Colon (tissue), 2 donors: Measurements from ENCODE around the gene NMUR1.

Experiments
- FAIRE-seq: peaks from 2 replicates; lab custom pipeline; 2012; peaks lifted over from hg19 to GRCh38; lab: Jason Lieb, UNC
- donor health status: control.
- donor health status: control.

The NMUR1 gene

DNA sequence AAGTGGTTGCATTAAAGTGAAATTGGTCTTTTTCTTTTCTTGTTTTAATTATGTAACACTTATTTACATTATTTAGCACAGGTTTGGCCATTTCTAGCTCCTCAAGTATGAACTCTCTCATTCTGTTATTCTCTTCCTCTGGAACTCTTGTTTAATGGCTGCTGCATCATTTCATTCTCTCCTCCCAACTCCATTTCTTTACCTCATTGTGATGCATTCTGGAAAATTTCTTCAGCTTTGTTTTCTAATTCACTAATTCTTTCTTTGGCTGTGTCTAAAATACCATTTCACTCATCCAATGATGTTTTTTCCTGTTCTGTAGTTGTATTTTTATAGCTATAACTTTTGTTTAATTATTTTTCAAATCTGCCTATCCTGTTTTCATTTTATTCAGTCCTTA, 22.5 kb upstream of the NMUR1 start:
- FAIRE-seq, result no peak

DNA sequence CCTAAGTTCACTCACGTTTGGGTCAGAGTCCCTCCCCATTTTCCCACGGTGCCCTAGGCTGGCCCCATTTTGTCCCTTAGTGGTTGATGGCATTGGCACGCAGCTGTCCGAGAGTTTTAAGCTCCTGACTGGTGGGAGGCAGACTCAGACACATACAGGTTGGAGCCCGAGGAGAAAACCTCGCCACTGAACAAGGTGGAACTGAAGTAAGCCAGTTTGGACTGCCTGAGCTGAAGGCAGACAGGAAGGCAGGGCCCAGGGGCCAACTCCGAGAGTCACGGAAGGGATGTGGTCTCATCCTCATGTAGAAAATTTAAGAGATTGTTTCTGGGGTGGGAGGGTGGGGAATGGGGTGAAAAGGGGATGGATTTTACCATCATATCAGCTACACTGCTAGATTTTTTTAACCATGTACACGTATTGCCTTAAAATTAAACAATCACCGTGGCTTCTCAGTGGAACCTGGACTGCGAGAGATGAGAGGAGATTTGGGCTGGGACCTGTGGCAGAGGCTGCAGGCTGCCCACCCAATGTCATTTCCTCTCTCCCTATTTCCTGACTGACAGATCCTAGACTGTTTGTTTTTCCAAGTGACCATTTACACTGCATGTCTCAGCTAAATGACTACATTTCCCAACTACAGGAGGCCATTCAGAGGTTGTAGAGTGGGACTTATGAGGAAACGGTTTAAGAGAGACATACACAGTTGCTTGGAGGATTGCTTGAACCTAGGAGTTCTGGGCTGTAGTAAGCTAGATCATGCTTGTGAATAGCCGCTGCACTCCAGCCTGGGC, 19.4 kb upstream of the NMUR1 start:
- no peak for FAIRE-seq

DNA sequence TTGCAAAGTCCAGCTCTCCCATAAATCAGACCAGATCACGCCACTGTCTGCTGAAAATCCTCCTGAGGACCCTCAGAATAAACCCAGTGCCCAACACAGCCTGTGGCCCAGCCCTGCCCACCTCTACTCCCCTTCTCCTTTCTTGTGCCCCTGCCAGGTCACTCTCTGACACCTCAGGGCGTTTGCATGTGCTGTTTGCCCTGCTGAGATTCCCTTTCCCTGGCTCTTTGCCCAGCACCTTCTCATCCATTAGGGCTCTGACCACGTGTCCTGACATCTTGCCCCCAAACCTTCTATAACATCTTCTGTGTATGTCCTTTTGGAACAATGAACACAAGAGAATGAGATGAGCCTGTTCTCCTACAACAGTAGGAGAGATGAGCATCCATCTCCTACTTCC, 18.5 kb upstream of the NMUR1 start:
- FAIRE-seq, result no peak

DNA sequence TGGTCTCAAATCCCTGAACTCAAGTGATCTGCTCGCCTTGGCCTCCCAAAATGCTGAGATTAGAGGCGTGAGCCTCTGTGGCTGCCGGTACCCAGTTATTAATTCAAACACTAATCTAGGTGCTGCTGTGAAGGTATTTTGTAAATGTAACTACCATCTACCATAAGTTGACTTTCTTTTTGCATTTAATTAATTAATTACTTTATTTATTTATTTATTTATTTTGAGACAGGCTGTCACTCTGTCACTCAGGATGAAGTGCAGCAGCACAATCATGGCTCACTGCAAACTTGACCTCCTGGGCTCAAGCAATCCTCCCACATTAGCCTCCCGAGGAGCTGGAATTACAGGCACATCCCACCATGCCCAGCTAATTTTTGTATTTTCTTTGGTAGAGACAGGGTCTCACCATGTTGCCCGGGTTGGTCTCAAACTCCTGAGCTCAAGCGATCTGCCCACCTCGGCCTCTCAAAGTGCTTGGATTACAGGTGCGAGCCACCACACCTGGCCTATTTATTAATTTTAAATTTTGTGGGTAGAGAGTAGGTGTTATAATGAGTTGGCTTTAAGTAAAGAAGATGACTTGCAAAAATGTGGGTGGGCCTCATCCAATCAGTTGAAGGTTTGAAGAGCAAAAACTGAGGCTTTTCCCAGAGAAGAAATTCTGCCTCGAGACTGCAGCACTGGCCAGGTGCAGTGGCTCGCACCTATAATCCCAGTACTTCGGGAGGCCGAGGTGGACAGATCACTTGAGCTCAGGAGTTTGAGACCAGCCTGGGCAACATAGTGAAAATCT, 17.3 kb upstream of the NMUR1 start:
- FAIRE-seq, result no peak

DNA sequence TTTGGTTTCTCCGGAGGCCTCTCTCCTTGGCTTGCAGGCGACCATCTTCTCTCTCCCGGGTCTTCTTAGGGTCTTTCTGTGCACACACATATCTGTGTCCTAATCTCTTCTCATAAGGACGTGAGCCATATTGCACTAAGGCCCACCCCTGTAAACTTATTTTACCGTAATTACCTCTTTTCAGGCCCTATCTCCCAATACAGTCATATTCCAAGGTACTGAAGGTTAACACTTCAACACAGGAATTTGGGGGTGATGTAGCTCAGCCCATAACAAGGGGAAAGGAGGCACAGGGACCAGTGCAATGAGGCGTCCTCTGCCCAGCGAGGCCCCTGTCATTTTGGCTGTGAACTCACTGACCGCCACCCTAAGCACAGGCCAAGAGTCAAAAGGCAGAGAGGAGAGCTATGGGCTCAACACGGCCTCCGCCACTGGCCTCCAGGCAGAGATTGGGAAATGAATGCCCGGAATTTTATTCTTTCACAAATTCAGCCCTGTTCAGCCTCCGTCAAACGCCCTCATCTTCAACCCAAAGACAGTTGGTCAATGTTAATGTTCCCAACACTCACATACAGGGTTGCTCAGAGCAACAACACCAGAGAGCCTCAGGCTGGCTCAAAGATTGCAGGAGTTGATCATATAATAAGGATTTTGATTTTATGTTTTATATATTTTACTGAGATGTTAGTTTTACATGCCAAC, 15.9 kb upstream of the NMUR1 start:
- no peak for FAIRE-seq

DNA sequence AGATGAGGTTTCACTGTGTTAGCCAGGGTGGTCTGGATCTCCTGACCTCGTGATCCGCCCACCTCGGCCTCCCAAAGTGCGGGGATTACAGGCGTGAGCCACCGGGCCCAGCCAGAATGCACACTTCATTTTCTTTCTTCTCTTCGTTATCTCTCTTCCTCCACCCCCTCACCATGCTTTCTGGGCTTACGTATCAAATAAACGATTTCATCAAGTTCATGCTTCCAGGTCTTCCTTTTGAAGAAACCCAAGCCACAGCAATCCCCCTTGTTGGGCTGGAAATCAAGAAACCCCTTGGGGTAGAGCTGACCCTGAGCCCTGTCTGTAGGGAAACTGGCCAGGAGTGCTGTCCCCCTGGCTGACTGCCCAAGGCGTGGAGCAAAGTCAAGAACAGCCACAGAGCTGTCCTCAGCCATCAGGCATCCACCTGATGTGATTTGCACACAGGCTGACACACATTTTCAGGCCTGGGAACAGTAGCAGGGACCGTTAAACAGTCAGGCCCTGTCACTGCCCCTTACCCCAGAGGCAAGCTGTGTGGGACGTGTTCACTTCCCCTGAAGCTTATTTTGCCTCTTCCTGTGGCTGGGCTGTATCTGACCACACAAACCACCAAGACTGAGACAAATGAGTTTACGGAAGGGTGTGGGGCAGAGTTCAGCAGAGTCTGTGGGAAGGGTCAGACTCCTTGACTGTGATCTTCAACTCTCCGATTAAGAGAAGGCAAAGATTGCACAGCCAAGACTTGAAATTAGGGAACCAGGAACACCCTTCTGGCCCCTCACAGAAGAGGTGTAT, 15.1 kb upstream of the NMUR1 start:
- no peak for FAIRE-seq

DNA sequence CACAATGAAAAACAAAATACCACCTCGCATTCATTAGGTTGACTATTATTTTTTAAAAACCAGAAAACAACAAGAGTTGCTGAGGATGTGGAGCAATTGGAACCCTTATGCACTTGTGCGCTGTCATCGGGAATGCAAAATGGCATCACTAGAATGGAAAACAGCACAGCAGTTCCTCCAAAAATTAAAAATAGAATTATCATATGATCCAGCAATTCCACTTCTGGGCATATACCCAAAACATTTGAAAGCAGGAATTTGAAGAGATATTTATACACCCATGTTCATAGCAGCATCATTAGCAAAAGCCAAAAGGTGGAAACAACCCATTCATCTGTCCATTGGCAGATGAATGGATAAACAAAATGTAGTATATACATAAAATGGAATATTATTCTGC, 11.9 kb upstream of the NMUR1 start:
- FAIRE-seq, result no peak

DNA sequence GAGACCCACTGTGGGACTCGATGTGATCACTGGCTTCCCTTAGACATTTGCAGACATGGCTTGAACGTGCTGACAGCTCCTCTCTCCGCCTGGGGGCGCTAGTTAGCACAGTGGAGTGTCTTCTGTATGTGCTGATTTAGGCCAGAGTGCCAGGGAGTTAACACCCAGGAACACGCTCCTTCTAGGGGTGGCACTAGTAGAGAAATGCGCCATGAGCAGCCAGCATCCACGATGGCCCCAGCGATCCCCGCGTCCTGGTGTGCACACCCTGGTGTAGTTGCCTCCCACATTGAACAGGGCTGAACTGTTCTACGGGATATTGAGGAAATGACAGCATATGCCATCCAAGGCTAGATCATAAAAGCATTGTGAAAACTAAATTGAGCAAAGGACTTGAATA, 11.4 kb upstream of the NMUR1 start:
- no peak for FAIRE-seq

DNA sequence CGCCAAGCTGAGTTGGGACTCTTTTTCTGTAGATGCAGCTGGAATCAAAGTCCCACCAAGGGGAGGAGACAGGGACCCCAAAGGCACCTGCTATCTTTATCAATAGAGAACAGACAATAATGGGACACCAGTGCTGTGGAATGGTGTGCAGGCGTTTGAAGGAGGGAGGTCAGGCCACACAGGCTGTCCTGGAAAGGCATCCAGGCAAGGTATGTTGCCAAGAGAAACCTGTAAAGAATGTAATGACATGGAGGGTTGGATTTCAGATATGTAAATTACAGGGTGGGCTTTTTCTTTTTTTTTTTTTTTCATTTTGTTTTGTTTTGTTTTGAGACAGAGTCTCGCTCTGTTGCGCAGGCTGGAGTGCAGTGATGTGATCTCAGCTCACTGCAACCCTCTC, 9.7 kb upstream of the NMUR1 start:
- no peak for FAIRE-seq

DNA sequence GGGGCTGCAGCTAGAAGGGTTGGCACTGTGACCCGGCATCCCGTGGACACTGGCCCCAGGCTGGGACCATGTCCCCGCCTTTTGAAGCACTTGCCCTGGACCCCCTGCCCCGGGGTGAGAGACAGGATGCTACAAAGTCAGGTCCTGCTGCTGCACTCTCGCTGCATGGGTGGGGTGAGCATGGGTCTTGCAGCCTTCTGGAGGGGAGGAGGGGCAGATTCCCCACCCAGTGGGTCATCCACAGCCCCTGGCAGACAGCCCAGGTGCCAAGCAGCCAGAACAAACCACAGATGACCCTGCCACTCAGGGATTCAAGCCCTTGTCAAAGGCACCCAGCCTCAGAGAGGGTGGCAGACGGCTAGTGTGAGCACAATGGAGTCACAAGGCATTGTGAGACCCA, 5.7 kb upstream of the NMUR1 start:
- FAIRE-seq, result no peak

DNA sequence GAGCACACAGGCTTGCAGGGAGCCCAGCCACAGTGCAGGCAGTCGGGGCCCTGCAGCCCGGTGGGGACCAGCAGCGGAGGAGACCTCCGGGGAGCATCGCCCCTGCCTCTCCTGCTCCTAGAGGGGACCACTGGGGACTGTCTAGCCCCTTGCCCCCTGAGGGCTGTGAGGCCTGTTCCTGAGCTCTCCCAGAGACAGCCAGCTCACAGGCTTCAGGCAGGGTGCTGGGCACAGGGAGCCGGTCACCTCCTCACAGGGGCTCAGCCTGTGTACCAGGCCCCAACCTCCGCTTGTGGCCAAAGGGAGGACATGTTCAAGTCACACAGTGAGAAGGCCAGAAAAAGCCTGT, 3.5 kb upstream of the NMUR1 start:
- no peak for FAIRE-seq

DNA sequence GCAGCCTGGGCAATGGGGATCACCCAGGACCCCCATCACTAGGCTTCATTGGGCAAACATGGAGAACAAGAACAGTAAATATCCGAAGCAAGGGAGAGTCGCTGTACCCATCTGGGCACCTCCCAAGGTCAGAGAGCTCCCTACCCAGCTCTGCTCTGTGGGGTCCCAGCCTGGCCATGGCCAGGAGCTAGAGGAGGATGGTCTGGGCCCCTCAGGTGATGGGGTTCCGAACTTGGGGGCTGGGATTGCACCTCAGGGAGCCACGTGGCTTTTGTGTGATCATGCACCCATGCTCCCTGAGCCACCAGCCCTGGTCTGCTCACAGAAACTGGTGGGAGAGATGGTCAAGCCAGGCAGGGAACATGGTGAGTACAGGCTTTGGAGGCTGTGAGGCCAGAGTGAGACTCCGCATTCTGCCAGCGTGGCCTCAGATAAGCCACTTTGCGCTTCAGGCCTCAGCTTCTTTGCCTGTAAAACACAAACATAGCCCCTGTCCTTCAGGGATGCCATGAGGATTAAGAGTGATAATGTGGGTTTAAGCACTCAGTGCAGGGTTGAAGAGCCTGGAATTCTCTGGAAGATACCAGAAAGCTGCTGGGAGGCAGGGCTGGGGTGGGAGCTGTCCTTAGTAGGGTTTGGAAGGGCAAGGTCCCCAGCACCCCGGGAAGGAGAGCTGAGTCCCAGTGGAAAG, 3.0 kb upstream of the NMUR1 start:
- no peak for FAIRE-seq

DNA sequence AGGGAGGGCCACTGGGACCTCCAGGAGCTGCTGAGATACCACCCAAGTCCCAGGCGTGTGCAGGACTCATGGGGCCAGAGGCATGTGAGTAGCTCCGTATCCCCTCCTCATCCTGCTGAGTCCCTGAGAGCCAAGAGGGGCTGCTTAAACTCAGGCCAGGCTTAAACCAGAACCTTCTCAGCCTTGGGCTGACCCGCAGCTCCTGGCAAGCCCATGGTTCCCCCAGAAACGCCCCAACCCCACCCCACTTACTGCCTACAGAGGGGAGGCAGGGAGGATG, 2.5 kb upstream of the NMUR1 start:
- FAIRE-seq, result no peak

DNA sequence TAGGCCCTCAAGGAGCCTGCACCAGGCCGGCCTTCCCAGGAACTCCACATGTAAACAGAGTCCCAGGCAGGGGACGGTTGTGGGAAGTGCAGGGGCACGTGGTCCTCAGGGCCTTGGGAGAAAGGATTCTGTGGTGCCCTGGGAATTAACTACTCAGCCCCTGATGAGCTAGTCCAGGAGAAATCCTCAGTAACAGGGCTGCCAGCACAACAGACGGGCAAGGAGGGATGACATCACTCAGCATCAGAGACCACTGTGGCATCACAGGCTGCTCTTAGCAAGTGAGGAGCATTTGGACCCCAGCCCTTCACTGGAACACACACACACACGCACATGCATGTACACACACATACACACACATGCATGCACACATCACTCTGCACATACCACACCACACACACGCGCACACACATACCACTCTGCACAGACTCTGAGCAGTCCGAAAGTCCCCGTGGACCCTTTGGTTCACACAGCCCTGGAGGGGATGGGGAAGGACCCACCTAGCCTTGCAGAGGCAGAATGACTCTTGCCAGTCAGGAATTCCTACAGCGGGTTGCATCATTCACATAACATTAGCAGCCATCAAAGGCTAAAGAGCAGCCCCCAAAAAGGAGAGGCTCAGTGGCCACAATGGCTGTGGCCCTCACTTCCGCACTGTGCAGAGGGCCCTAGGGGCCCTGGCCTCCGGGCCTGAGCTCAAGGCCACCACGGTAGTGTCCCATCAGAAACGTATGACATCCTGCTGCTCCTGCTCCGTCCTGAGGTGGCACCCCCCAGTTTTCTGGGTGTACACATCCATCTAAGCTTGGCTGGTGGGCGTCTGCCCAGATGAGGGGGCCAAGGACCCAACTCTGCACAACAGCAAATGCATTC, 1.9 kb upstream of the NMUR1 start:
- no peak for FAIRE-seq

DNA sequence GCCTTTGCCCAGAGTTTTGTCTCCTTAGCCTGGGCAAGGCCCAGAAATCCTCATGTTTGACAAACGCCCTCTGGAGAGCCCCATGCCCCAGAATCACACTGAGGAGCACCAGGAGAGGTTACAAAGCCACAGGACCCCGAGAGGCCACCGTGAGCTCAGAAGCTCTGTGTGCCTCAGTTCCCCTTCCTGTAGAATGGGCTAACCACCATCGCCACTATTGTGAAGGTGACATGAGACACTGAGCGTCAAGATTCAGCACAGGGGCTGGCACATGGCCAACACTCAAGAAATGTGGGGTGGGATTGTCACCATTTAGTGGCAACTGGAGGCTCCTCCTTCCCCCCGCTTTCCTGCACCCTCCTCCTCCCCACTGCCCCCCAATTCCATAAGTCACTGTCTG, 1.2 kb upstream of the NMUR1 start:
- no peak for FAIRE-seq

DNA sequence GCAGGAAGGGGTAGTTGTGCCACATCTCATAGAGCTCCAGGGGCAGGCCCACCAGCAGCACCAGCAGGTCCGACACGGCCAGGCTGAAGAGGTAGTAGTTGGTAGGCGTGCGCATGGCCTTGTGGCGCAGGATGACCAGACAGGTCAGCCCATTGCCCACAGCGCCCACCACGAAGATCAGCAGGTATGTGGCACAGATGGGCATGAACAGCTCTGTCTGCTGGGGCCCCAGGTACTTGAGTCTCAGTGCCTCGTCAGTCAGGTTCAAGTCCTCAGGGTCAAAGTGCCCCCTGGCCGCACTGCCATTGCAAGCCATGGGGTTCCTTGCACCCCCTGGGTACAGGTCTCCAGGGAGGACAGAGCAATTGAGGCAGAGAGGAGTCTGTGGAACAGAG, 1.6 kb downstream of the NMUR1 start:
- FAIRE-seq, result no peak

DNA sequence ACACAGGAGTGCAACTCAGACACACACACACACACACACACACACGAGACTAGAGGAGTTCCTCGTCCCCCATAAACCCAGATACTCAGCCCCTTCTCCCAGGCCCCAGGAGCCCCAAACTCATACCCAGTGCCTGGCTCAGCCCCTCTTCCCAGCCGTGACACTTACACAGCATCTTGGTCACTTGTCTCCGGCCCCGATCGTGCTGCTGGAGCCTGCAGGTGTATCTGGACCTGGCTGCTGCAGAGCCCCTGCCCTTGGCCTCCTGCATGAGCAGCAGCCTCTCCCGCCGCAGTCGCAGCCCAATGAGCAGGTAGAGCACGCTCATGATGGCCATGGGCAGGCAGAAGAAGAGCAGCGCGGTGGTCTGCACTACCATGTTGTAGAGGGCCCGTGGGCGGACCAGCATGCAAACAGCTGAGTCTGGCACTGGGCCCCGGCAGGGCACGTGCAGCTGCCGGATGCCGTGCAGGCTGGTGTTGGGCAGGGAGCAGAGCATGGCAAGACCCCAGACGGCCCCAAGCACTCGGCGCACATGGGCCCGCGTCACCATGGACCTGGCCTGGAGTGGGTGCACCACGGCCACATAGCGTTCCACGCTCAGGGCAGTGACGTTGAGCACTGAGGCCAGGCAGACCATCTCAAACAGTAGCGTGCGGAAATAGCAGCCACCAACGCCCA, 2.1 kb downstream of the NMUR1 start:
- FAIRE-seq, result no peak

DNA sequence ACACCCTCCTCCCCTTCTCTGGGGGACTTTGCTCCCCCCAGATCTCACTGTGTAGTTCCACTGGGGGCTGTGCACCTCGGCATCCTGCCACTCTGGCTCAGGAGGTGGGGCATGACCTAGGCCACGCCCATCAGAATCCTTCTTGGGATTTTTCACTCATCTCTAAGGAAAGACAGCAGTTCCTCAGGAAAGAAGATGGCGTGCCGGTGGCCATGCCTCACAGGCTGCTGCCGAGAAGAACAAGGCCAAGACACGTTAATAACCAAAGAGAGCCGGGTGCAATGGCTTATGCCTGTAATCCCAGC, 3.2 kb downstream of the NMUR1 start:
- no peak for FAIRE-seq

DNA sequence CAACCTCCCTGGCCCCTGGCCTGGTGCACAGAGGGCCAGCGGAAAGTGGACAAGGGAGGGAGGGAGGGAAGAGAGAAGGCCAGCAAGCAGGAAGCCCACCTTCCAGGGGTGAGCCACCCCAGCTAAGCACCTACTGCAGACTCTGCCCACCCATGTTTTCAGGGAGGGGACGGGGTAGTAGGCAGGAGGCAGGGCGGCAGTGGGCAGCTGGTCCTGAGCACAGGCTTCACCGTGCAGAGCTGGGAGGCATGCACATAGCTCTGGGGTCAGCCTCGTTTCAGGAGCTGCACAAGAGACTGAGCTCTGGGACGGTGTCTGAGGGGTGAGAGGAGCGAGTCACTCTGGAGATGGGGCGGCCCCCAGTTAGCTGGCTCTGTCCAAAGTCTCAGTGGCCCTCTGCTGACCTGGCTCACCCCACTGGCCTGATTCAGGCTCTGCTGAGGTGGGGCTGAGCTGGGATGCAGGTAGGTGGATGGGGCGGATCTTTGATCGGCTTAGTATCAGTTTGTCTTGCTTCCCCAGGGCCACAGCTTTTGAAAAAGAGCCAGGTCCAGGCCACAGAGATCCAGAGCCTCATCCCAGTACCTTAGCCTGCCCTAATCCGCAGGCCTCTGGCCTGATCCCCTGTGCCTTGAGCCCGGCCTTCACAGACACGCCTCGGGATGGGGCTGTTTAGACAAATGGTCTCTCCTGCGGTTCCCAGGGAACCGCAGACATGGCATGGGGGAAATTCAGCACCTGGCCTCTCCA, 3.7 kb downstream of the NMUR1 start:
- FAIRE-seq, result no peak
